ENCODE results near the gene HECTD4.
A peak's percentile ranks its signal among the peaks of the same experiment; 100 is the strongest.
"Not testable (repeated sequence)": the region's sequence is repeated elsewhere in the genome, so short reads cannot be mapped to it uniquely, and the experiment has no call there.

HECTD4 gene, protein sequence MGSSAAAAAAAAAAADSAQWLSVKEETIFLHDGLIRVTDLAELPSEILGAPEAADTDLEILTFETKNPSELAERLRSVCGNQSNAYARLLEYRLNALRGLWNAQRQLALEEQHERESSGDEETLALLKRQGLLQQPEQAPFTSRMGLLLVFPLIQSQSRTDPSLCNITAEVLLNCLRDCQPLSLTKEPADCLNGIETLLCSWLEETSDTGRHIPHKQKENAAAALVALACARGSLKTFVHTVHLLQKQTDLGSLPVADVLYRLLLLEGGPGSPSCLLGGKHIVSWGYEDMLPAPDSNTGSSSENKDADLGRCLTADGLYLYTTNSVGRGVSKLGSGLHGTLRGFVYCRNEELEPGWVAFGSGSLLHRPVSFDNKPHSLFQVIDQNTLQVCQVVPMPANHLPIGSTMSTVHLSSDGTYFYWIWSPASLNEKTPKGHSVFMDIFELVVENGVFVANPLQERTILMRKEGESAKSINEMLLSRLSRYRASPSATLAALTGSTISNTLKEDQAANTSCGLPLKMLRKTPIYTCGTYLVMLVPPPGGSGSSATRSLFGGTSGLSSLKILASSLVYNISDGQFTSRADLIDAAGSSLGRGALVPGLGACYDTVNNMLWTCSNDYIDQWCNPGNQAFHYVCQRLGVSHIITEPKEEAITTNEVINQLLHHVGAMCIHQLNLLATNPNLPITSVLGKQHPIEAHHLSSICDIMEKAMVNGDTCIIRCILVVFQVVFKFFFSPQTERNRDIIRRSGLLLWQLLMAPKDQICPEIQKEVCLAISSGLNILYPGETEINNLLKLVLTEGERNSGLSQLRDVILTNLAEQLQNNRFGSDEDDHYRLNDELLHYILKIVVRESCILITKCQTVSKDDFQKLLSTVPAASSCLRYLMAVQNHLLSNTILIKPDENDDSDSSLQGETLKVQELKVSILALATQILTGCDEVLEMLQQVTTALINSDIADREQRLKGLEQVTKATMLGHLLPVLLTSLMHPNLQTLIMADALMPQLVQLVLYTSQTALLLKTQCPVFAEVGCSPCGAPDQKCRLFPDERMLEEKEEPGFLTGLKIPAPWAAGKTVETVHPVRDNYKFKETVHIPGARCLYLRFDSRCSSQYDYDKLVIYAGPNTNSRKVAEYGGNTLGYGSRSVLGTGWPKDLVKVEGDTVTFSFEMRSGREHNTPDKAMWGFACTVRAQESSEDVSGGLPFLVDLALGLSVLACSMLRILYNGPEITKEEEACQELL (N-terminal part only)

DNA sequence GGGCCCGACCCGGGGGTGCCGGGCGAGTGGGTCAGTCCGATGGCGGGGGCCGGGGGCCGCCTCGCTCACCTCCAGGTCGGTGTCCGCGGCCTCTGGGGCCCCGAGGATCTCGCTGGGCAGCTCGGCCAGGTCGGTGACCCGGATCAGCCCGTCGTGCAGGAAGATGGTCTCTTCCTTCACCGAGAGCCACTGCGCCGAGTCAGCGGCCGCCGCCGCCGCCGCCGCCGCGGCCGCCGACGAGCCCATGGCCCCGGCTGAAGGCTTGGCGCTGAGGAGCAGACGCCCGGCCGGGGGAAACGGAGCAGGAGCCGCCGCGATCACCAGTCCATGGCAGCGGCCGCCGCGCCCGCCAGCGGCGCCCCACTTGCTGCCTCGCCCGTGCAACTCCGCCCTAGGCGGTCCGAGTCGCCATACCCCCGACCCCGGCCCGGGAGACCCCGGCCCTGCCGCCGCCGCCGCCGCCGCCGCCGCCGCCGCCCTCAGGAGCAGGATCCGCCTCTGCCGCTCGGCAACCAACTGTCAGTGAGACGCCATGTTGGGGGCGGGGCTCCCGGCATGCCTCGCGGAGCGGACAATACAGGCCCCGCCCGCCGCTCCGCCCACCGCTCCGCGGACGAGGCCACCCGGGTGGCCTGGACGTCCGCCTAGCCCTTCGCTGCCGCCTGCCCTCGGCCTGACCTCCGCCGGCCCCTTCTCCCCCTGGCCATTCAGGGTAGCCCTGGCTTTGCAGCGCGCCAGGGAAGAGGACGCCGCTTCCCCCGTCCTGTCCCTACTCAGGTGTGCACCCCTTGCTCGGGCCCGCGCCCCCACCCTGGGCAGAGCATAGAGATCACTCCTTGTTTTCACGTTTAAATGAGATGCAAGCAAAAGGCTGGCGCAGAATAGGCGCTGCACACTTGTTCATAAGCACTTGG lies at the start of gene HECTD4:
Gene HECTD4 (minus strand): TSS at position 549 of the 914 bp plus-strand sequence. CDS start 303 bp downstream, at position 246.
- peak; percentile 93 for DNase-seq

DNA sequence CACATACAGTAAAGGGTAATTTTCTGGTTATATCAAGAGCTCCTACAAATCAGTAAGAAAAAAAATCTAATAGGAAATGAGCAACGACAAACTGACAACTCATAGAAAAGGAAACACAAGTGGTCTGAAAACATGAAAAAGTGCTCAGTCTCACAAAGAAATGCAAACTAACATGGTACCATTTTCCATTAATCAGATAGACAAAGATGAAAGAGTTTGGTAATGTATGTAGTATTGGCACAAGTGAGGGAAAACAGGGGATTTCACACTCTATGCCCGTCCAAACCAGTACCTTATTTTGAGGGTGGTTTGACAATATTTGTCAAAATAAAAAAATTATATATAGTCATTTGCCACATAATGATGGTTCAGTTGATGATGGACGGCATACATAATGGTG lies 49.7 kb upstream of the HECTD4 start:
- DNase-seq: no peak

DNA sequence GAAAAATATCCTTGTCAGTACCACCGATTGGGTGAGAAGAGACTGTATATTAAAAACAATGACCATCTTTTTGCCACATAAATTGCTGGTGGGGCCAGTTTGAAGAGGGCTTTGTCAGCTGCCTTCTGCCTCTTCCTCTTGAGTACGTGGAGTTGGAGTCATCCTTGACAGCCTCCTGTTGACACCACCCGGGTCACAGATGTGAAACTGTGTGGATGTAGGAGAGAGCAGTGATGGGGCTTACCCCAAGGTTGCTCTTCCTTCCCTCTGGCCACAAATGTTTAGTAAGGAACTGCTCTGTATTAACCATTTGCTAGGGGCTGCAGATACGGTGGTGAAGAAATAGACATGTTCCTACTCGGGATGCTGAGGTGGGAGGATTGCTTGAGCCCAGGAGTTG lies 48.7 kb upstream of the HECTD4 start:
- no peak for DNase-seq

DNA sequence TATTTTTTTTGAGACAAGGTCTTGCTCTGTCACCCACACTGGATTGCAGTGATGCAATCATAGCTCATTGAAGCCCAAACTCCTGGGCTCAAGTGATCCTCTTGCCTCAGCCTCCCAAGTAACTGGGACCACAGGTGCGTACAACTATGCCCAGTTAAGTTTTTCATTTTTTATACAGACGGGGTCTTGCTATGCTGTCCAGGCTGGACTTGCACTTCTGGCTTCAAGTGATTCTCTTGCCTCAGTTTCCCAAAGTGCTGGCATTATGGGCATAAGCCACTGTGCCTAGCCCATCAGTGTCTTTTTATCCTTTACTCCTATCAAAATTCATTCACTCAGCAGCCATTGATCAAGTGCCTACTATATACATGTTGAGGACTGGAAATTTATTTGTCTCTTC lies 45.5 kb upstream of the HECTD4 start:
- DNase-seq: no peak

DNA sequence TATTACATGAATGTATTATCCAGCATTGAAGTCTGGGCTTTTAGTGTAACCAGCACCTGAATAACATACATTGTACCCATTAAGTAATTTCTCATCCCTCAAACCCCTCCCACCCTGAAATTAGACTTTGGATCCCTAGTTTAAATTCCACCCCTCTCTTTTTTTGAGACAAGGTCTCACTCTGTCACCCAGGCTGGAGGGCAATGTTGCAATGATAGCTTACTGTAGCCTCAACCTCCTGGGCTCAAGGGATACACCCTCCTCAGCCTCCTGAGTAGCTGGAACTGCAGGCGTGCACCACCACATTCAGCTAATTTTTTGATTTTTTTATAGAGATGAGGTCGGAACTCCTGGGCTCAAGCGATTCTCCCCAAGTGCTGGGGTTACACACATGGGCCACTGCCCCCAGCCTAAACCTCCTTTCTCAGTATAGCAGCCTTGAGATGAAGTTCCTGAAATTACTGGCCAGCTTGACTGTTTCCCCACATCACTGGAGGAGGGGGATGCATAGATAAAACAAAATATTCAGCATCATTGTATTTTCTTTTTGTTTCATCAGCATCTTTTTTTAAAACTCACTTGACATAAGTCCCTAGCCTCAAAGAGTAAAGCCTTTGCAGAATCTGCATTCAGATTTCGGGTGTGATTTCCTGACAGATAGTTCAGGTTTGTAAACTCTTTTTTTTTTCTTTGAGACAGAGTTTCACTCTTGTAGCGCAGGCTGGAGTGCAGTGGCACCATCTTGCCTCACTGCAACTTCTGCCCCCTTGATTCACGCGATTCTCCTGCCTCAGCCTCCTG lies 43.6 kb upstream of the HECTD4 start:
- DNase-seq: no peak

DNA sequence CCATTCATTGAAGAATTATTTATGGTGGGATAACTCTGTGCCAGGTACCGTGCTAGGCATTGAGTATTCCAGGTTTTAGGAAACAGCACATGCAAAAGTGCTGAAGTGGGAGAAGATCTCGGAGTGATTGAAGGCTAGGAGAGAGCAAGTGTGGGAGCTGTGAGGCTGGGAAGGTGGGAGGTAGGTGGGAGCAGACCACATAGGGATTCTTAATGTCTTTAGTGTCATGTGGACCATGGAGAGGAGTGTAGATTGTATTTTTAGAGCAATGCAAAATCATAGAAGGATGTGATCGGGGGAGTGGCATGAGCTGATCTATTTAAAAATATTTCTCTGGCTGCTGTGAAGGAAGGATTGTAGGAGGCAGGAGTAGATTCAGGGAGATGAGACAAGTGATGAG lies 41.9 kb upstream of the HECTD4 start:
- DNase-seq: no peak

DNA sequence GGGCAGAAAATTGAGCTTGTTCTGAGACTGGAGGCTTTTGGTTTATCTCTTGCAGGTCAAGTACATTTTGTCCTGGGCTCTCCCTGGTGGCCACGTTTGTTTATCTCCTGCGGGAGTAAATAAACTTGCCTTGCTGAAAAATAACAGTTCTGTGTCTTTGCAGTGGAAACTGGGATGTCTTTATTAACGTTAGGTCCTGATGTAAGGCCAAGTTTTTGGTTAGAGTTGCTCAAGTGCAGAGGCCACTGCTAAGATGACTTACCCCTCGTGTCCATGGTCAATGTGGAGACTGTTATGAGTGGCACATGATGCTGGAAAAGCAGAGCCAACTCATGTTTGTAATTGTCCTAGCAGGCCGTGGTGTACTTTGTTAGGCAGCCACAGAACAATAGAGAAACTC lies 40.3 kb upstream of the HECTD4 start:
- no peak for DNase-seq

DNA sequence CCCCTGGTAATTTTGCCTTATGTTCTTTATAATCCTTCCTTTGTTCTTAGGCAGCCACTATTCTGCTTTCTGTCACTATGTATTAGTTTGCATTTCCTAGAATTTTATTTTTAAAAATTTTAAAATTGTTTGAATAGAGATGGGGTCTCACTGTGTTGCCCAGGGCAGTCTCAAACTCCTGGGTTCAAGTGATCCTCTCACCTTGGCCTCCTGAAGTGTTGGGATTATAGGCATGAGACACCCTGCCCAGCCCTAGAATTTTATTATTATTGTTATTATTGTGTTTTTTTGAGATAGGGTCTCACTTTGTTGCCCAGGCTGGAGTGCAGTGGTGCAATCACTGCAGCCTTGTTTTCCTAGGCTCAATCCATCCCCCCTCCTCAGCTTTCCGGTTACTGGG lies 39.1 kb upstream of the HECTD4 start:
- no peak for DNase-seq

DNA sequence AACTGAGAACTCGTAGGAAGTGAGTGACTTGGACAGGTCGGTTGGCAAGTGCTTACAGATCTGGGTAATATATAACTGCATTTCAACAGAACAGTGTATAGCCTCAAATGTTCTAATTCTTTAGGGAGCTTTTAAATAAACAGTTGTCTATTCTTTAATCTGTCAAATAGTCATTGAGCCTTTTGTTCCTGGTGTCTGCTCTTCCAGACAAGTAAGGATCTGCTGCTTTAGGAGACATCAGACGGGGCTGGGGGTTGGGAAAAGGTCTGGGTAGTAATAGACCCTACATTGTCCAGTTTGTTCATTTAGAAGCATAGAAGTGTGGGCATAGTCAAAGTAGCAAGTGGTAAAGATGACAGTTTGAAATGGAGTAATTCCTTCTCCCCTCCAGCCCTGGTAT lies 38.5 kb upstream of the HECTD4 start:
- no peak for DNase-seq

DNA sequence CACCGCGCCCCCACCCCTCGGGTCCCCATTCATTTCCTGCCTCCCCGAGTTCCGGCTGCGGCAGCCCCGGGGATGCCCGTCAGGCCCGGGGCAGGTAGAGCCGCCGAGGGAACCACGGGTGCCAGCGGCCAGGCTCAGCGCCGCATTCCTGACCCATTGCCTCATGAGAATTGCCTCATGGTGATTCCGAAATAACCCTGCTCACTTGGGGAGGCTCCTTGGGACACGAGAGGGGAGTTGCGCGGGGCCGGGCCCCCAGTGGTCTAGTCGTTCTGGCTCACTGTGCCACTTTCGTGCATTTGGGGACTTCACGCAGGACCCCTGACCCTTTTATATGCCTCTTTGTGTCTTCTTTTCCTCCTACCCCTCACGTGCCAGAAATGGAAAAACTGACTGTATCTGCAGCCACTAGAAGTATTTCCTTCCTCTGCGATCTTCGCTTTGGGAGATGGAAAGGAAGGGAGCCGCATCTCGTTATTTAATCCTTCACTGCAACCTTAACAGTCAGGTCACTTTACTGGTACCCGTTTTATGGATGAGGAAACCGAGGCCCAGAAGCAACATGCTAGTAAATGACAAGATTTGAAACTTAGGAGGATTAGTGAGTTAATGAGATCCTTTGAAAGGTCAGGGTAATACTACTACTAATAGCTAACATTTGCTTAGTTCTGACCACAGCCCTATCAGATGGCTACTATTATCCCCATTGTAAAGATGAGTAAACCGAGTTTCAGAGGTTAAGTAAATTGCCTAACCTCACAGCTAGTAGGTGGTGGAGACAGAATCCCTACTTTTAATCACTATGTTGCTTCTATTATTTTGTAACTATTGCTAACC lies 37.3 kb upstream of the HECTD4 start:
- no peak for DNase-seq

DNA sequence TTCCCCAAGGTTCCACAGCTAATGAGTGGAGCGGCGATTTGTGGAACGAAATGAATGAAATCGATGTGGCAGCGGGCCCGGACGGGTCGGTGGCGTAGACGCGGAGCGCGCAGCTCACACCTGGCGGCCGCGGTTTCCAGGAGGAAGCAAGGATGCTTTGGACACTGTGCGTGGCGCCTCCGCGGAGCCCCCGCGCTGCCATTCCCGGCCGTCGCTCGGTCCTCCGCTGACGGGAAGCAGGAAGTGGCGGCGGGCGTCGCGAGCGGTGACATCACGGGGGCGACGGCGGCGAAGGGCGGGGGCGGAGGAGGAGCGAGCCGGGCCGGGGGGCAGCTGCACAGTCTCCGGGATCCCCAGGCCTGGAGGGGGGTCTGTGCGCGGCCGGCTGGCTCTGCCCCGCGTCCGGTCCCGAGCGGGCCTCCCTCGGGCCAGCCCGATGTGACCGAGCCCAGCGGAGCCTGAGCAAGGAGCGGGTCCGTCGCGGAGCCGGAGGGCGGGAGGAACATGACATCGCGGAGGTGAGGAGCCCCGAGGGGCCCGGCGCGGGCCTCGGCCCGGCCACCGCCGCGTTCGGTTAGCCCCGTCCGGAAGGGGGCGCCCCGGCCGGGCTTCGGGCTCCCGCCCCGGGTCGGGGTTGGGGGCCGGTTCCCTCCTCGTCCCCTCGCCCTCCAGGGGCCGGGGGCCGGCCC lies 36.5 kb upstream of the HECTD4 start, which contains the start of gene PTPN11:
Gene PTPN11 (plus strand): TSS at position 340 of the 689 bp plus-strand sequence. CDS start 165 bp downstream, at position 505.
- DNase-seq: peak; percentile 89

DNA sequence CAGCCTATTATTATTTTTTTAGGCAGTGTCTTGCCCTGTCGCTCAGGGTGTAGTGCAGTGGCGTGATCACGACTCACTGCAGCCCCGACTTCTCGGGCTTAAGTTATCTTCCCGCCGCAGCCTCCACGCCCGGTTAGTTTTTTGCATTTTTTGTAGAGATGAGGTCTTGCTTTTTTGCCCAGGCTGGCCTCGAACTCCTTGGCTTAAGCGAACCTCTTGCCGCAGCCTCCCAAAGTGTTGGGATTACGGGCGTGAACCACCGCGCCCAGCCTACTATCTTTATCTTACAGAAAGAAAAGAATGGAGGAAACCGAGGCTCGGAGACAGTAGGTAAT lies 36.0 kb upstream of the HECTD4 start:
- DNase-seq: no peak

DNA sequence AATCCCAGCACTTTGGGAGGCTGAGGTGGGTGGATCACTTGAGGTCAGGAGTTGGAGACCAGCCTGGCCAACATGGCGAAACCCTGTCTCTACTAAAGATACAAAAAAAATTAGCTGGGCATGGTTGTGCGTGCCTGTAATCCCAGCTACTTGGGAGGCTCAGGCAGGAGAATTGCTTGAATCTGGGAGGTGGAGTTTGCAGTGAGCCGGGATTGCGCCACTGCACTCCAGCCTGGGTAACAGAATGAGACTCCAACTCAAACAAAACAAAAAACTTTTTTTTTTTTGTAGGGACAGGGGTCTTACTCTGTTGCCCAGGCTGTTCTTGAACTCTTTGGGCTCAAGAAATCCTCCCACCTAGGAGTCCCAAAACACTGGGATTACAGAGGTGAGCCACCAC lies 33.2 kb upstream of the HECTD4 start:
- DNase-seq: not testable (repeated sequence)

DNA sequence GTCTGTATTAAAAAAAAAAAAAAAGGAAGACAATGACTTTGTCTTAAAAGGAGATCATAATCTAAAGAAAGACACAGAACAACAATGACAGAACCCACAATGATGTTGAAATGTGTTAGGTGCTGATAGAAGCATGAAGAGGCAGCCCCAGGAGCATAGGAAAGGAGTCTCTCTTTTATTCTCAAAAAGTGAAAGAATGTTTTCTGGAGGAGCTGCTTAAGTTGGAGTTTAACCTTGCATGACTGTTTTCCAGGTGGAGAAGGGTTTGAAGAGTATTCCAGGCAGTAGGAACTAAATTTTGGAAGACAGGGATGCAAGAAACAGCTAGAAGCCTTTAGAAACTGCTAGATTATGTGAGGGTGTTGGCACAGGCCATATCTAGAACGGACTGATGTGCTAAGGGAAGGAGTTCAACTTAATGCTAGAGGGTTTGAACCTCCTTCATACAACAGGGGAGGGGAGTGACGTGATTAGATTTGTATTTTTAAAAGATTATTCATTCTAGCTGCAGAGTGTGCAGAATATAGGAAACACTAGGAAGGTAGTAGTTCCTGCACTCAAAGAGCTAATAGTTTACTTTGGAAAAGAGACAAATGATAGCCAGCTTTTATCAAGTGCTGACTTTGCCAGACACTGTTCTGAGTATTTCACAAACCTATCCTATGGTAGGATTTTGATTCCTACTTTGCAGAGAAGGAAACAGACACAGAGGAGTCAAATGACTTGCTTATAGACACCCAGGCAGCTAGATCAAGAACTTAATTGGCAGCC lies 31.8 kb upstream of the HECTD4 start:
- no peak for DNase-seq

DNA sequence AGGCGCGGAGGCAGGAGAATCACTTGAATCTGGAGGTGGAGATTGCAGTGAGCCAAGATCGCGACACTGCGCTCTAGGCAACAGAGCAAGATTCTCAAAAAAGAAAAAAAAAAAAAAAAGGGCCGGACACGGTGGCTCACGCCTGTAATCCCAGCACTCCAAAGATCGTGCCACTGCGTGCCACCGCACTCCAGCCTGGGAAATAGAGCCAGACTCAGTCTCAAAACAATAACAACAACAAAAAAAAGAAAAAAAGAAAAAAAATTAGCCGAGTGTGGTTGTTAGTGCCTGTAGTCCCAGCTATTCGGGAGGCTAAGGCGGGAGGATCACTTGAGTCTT lies 27.6 kb upstream of the HECTD4 start:
- DNase-seq: no peak

DNA sequence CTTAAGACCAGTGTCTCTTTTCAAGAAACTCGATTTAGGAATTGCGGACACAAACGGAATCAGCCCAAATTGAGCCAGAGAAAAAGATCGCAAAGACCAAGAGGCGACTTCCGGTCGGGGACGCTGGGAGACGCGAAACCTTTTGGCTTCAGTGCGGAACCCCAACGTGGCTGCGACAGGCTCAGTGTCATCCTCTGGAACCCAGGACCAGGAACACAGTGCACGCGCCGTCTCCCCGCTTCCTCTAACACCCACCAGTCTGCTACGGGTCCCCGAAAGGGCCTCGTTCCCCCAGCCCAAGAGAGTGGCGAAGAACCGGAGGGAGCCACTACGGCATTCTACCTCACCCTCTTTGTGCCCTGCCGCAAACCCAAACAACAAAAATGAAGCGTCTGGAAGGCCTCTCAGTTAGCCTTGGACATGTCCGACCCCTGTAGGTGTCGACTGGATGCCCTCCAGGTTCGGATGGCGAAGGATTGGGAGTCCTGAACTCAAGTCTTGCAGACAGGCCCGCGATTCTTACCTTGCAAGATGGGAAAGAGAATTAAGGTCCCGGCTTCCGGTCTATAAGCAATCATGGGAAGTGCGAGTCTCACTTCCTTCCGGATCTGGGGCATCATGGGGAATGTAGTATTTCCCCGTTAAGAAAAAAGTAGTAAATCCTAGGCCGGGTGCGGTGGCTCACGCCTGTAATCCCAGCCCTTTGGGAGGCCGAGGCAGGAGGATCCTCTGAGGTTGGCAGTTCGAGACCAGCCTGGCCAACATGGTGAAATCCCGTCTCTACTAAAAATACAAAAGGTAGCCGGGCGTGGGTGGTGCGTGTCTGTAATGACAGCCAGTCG lies 27.1 kb upstream of the HECTD4 start, which contains the start of gene RPL6:
Gene RPL6 (minus strand): TSS at position 542 of the 842 bp plus-strand sequence. CDS start 949 bp downstream, outside the sequence.
- peak; percentile 62 for DNase-seq

DNA sequence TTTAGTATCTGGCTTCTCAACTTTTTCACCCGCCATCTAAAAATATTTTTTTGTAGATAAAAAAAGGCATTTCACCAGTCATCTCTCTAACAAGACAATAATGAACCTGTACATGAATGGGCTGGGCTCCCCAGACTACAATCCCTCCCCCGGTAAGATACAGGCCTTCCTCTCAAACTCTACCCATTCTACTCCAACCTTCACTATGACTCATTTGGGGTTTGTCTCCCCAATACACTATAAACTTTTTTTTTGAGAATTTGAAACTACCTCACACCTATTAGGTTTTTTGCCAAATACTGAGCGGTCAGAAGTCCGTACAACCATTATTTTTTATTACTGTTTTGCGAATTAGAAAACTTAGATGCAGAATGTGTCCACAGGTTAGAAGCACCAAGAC lies 26.4 kb upstream of the HECTD4 start:
- peak; percentile 20 for DNase-seq

DNA sequence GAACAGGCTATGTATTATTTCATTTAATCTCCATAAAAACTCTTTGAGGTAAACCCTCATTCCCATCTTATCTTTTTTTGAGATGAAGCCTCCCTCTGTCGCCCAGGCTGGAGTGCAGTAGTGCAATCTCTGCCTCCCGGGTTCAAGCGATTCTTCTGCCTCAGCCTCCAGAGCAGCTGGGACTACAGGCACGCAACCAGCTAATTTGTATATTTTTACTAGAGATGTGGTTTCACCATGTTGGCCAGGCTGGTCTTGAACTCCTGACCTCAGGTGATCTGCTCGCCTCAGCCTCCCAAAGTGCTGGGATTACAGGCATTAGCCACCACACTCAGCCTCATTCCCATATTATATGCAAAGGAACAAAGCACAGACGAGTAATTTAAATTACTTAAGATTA lies 25.5 kb upstream of the HECTD4 start:
- not testable (repeated sequence) for DNase-seq

Measured in activated CD4-positive, alpha-beta T cell treated with anti-CD3 and anti-CD28 coated beads, Interleukin-2, amount 50 U/mL, for 1 hour (primary cell).